Inflammatory macrophage treated with lipopolysaccharide for 1 hour (primary cell): Measurements from ENCODE around the gene PDXDC1.
A peak's percentile ranks its signal among the peaks of the same experiment; 100 is the strongest.
"Not testable (repeated sequence)": the region's sequence is repeated elsewhere in the genome, so short reads cannot be mapped to it uniquely, and the experiment has no call there.

Experiments used
- DNase-seq, 2 donors: peaks; one replicate each; pipeline ENCODE4 v3.0.0-alpha.2; 2020 to 2022

The PDXDC1 gene

GRCh38 chr16:14973785-14974322 is 972 bp upstream of the PDXDC1 start:
- DNase-seq, result not testable (repeated sequence)

GRCh38 chr16:14974331-14974655 is 533 bp upstream of the PDXDC1 start:
- peak in 1 of 2 donors; percentile 44 for DNase-seq

GRCh38 chr16:14975418-14976194 is 780 bp downstream of the PDXDC1 start:
- DNase-seq, result peak; percentile 17 to 33

- not testable (repeated sequence) for DNase-seq
Measured at GRCh38 chr16:14976971-14977736, 2.3 kb downstream of the PDXDC1 start.

- DNase-seq, result not testable (repeated sequence)
Measured at GRCh38 chr16:14978281-14978680, 3.5 kb downstream of the PDXDC1 start.

DNA sequence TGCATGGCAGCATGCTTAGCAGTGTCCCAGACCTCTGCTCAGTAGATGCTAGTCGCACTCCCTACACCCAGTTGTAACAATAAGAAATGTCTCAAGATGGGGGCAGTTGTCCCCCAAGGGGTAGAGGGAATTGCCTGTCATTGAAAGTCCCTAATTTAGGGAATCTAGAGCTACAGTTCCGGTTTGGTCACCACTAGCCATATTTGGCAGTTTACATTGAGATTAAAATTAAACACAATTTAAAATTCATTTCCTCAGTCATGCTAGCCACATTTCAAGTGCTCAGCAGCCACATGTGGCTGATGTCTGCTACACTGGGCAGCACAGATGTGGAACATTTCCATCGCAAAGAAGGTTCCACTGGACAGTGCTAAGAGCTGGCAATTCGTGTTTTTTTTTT is 4.1 kb downstream of the PDXDC1 start:
- DNase-seq, result not testable (repeated sequence)

- not testable (repeated sequence) for DNase-seq
Measured at GRCh38 chr16:14981234-14981633, 6.4 kb downstream of the PDXDC1 start.

- not testable (repeated sequence) for DNase-seq
Measured at GRCh38 chr16:14982521-14982920, 7.7 kb downstream of the PDXDC1 start.

DNA sequence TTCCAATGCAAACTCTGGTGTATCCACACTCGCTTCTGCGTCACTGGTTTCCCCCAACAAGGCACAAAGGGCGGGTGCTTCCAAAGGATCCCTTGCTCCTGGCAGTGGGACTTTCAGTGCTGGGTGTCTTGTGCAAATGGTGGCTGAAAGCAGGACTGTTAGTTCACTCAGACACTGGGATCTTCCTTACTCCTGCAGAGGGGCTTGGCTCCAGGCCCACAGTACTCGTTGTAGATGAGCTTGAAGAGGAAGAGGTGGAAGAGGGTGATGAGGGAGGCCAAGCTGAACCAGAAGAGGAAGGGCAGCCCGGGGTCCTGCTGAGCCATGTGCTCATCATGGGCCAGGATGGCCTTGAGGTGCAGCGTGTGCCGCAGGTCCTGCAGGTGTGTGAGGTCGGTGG is 13.3 kb downstream of the PDXDC1 start:
- DNase-seq, result not testable (repeated sequence)

DNA sequence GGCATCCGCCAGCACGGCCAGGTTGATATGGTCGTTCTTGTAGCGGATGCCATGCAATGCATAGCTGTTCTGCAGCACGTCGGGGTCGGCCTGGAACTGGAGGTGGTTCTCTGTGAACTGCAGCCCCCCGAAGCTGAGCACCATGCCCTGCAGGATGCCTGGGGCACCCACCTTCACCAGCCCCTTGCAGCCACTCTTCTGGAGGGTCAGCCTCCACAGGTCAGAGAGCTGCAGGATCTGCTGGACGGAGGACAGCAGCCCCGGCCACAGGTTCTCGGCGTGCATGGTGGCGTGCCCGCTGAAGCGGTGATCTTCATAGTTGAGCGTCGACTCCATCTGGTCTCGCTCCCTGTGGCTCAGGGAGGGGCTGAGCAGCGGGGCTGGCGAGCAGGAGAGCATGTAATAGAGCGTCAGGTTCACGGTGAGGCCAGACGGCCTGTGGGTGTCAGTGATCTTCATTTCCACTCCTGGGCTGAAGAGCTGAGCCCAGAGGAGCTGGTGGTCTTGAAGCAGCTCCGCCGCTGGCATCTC is 13.9 kb downstream of the PDXDC1 start:
- DNase-seq, result not testable (repeated sequence)

- not testable (repeated sequence) for DNase-seq
Measured at GRCh38 chr16:14989291-14990281, 14.8 kb downstream of the PDXDC1 start.

- not testable (repeated sequence) for DNase-seq
Measured at GRCh38 chr16:14993277-14994151, 18.7 kb downstream of the PDXDC1 start.

- not testable (repeated sequence) for DNase-seq
Measured at GRCh38 chr16:14996702-14997101, 21.9 kb downstream of the PDXDC1 start.

DNA sequence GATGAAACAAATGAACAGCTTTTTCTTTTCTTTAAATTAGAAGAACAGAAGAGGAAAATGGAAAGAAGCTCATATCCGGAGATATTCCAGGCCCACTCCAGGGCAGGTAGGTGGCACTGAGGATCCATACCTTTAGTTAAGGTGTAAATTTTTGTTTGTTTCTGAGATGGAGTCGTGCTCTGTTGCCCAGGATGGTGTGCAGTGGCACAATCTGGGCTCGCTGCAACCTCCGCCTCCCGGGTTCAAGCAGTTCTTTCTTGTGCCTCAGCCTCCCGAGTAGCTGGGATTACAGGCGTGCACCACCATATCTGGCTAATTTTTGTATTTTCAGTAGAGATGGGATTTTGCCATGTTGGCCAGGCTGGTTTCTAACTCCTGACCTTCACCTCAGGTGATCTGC is 23.5 kb downstream of the PDXDC1 start:
- not testable (repeated sequence) for DNase-seq

- not testable (repeated sequence) for DNase-seq
Measured at GRCh38 chr16:14999845-15000244, 25.0 kb downstream of the PDXDC1 start.

DNA sequence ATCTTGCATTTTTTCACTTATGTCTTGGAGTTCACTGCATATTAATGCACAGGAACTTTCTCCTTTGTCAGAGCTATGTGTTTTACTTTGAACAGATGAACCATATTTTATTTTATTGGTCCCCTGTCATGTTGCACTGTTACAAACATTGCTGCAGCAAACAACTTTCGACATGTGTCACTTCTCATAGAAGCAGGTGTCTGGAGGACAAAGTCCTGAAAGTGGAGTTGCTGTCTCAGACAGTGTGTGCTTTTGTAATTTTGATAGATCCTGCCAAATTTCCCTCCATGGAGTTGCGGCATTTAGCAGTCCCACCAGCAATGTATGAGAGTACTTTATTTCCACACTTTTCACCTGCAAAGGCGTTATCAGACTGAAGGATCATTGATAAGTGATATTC is 27.6 kb downstream of the PDXDC1 start:
- DNase-seq, result not testable (repeated sequence)

- not testable (repeated sequence) for DNase-seq
Measured at GRCh38 chr16:15005357-15006132, 30.7 kb downstream of the PDXDC1 start.

DNA sequence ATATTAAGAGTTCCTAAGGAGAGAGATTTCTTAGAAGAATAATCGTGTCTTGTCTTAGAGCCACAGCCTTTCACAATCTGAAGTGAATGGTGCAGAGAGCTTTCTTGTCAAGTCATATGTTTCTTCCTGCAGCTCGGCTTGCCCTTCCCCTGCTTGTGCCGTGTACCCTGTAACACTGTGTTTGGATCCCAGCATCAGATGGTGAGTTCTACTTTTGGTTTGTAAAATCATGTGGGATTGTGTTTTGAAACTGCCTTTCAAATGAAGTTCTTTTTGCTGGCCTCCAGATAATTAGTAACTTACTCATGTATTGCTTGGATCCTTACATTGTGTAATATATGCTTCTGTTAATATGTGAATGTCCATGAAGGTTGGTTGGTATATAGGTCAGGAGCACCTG is 33.8 kb downstream of the PDXDC1 start:
- DNase-seq, result peak in 1 of 2 donors; percentile 53

DNA sequence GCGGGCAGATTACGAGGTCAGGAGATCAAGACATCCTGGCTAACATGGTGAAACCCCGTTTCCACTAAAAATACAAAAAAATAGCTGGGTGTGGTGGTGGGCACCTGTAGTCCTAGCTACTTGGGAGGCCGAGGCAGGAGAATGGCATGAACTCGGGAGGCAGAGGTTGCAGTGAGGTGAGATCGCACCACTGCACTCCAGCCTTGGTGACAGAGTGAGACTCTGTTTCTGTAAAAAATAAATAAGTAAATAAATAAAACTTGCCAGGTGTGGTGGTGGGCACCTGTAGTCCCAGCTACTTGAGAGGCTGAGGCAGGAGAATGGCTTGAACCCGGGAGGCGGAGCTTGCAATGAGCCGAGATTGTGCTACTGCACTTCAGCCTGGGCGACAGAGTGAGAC is 38.1 kb downstream of the PDXDC1 start:
- DNase-seq, result not testable (repeated sequence)

DNA sequence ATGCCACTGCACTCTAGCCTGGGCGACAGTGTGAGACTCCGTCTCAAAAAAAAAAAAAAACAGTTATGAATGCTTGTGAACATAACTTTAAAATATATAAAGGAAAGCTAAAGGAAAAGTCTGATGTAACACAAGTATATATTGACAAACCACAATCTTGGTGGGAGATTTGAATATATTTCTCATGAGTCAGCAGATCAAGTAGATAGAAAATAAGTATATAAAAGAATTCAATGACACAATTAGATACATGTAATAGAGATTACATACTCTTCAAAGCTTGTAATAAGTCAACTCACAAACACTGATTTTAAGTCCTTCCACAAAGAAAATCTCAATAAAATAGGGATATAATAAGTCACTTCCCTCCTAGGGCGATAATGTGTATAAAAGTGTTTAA is 40.8 kb downstream of the PDXDC1 start:
- DNase-seq, result not testable (repeated sequence)
